GM21360 (cell line): Measurements from ENCODE around the gene SSBP1.
"Not testable (repeated sequence)": the region's sequence is repeated elsewhere in the genome, so short reads cannot be mapped to it uniquely, and the experiment has no call there.

Source experiments
- ATAC-seq: cut with Tn5 transposase; IDR thresholded peaks from one replicate; pipeline ENCODE4 v1.9.1; 2021; ENCODE audit warnings: mild to moderate bottlenecking, moderate library complexity; ENCODE audit not compliant: unreplicated experiment

Gene SSBP1

DNA sequence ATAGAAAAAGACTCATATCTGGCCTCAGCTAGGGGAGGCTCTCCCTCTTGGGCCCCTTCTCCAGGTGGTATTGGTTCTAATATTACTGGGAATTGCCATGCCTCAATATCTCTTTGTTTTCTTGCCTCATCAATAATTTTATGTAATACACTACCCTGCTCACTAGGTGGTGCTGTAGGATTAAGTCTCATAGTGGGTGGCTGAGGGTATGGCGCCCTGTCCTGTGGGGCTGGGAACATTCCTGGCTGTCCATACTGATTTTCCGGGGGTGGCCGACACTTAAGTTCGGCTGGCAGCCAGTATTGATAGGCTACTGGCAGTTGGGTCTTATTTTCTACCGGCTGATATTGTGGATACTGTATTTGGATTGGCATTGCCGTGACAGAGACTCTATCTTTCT, 16.8 kb downstream of the SSBP1 start:
- ATAC-seq = no peak

DNA sequence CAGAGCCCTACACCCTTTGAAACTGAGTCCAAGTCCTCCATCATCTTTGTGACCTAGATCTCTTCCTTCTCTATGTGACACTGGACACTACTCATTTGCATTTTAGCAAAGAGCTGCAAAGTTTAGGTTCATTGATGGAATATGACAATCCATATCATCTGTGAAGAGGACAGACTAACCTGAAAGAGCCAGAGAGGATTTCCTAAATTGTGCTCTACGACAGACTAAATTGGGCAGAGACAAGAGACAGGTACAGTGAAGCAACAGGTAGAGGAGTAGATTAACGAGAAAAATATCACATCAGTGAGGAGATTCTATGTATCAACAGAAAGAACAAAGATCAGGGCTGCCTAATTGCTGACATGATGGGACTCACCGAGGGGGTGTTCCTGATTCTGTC, 25.6 kb downstream of the SSBP1 start, which contains the start of gene TAS2R3:
TAS2R3 (plus strand) TSS at position 301 of the 400 bp plus-strand sequence; CDS start at position 363, 62 bp downstream.
- no peak for ATAC-seq

DNA sequence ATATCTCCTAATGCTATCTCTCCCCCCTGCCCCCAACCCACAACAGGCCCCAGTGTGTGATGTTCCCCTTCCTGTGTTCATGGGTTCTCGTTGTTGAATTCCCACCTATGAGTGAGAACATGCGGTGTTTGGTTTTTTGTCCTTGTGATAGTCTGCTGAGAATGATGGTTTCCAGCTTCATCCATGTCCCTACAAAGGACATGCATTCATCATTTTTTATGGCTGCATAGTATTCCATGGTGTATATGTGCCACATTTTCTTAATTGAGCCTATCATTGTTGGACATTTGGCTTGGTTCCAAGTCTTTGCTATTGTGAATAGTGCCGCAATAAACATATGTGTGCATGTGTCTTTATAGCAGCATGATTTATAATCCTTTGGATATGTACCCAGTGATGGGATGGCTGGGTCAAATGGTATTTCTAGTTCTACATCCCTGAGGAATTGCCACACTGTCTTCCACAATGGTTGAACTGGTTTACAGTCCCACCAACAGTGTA, 32.0 kb downstream of the SSBP1 start:
- ATAC-seq = not testable (repeated sequence)

DNA sequence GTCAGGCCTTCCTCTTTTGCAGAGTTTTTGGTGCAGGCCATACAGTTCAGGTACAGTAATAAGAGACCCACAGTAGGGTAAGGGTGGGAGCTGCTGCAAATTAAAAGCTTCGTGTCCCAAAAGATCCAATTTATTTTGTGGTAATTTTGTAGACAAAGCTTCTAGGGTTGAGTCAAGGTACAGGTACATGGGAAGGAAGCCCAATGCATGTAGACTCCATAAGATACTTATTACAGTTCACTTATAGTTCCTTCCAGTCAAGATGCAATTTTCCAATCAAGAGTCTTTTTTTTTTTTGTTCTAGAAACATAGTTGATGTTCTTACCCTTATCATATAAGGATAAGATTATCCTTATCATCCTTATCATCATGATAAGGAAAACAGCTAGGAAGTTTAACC, 38.2 kb downstream of the SSBP1 start, which contains the start of gene TAS2R4:
TAS2R4 (plus strand) TSS at position 301 of the 400 bp plus-strand sequence. CDS start 1,815 bp downstream, outside the sequence.
- no peak for ATAC-seq

DNA sequence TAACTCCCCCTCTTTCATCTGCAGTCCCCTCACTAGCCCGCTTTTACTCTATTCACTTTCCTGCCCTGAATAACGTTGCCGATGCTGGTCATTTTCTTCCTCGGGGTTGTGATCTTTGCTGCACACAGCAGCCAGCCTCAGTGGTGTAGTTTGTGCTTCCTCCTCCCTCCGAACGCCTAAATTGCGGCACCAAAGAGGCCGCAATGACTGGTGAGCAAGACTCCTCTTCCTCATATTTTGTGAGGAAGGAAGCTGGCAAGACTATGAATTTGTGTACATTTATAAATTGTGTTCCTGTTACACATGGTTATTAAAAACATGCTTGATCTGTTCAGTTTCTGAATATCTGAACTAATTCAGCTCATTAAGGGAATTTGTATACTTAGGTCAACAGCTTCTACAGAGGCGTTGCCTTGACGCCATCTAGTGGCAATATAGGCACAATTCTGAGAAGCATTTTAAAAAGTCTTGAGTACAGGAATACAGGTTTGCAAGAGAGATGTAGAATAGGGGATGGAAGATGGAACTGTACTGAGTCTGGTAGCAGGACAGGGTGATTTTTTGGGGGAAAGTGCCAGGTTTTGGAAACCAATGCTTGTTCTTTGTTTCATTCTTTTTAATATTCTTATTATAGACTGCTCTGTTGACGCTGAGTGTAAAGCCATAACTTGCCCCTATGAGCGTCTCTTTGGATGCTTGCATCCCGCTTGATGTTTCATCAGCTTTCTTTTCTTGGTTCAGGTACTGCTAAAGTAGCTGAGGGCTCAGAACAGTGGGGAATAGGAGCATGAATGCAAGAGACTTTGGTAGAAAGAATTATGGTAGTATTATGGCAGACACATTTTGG, 47.8 kb downstream of the SSBP1 start:
- peak; percentile 67 for ATAC-seq

DNA sequence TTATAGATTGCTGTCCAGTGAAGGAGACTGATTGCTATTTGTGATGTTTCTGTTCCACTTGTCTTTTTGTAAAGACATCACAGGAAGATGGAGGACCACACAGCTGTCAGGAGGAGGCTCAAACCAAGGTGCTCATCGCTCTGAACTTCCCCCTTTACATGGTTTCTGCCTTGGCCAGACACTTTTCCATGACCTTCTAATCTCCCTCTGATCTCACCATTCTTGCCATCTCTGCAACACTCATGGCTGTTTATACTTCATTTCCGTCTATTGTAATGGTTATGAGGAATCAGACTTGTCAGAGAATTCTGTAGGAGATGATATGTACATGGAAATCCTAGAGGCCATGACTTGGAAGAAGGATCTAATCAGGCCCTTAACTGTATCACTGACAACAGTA, 50.1 kb downstream of the SSBP1 start:
- no peak for ATAC-seq

DNA sequence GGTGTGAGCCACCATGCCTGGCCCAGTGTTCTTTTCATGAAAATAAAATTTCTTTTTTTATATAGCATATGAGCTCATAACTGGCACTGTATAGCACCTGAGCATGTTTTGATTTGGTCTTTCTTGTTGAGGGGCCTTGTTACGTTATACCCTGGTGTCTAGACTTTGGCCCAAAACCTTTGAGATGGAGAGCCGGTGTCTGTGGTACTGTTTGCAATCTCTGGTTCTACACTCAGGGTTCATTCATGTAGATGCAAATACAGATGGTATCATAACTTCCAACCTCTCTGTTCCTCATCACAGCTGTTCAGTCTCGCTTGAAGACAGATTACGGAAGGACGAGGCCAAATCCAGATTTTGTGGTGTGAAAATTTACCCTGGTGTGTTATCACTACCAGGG, 51.8 kb downstream of the SSBP1 start, which contains the start of gene TAS2R5:
TAS2R5 (plus strand) TSS at position 301 of the 400 bp plus-strand sequence. CDS start 145 bp downstream, outside the sequence.
- no peak for ATAC-seq

DNA sequence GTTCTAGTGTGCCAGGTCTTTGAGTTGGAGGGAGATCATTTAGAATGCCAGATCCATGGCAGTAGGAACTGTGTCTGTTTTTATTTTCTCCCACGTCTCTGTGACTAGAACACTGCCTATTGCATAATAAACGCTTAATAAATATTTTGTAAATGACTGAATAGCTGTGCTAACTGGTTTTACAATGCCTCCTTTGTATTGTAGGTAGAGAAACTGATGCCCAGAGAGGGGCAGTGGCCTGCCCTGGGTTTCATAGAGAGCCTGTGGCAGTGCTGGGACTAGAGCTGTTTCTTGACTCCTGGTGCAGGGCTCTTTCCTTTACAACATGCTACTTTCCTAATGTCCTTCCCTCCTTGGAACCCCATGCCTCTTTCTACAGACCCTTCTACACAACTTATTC, 54.4 kb downstream of the SSBP1 start:
- ATAC-seq = no peak
